HG02763 (cell line): ENCODE results near the gene PIBF1.
"Not testable (repeated sequence)": the region's sequence is repeated elsewhere in the genome, so short reads cannot be mapped to it uniquely, and the experiment has no call there.

Experiments used
- ATAC-seq: cut with Tn5 transposase; IDR thresholded peaks from one replicate; pipeline ENCODE4 v1.9.1; 2021; ENCODE audit warnings: mild to moderate bottlenecking, moderate library complexity; ENCODE audit not compliant: unreplicated experiment

Gene PIBF1

GRCh38 chr13:72998012-72998411 is 216.1 kb downstream of the PIBF1 start:
- ATAC-seq: no peak

- no peak for ATAC-seq
Measured at GRCh38 chr13:73000027-73000674, 218.2 kb downstream of the PIBF1 start.

GRCh38 chr13:73001971-73002370 is 220.0 kb downstream of the PIBF1 start:
- ATAC-seq: no peak

GRCh38 chr13:73011751-73012150 is 229.8 kb downstream of the PIBF1 start:
- no peak for ATAC-seq

GRCh38 chr13:73015805-73016204 is 233.9 kb downstream of the PIBF1 start:
- ATAC-seq: no peak

GRCh38 chr13:73018336-73018735 is 236.4 kb downstream of the PIBF1 start:
- ATAC-seq: no peak

GRCh38 chr13:73025217-73026012 is 243.5 kb downstream of the PIBF1 start:
- ATAC-seq: no peak

GRCh38 chr13:73034901-73035300 is 253.0 kb downstream of the PIBF1 start:
- ATAC-seq: no peak

- ATAC-seq: no peak
Measured at GRCh38 chr13:73035660-73036059, 253.7 kb downstream of the PIBF1 start.

- ATAC-seq: no peak
Measured at GRCh38 chr13:73036566-73036965, 254.6 kb downstream of the PIBF1 start.

GRCh38 chr13:73038064-73038463 is 256.1 kb downstream of the PIBF1 start:
- no peak for ATAC-seq

GRCh38 chr13:73039201-73040108 is 257.5 kb downstream of the PIBF1 start:
- no peak for ATAC-seq

- no peak for ATAC-seq
Measured at GRCh38 chr13:73040484-73040883, 258.6 kb downstream of the PIBF1 start.

GRCh38 chr13:73040968-73041596 is 259.1 kb downstream of the PIBF1 start:
- no peak for ATAC-seq

- ATAC-seq: no peak
Measured at GRCh38 chr13:73045031-73045430, 263.1 kb downstream of the PIBF1 start.

GRCh38 chr13:73048615-73049014 is 266.7 kb downstream of the PIBF1 start:
- not testable (repeated sequence) for ATAC-seq

GRCh38 chr13:73054712-73055111 is 272.8 kb downstream of the PIBF1 start:
- ATAC-seq: no peak

- no peak for ATAC-seq
Measured at GRCh38 chr13:73055813-73056564, 274.1 kb downstream of the PIBF1 start.

GRCh38 chr13:73056565-73056962 is 274.6 kb downstream of the PIBF1 start:
- ATAC-seq: no peak
